GM18498 (cell line): ENCODE measurements around the gene NDUFS8.

Experiments used
- ATAC-seq: cut with Tn5 transposase; IDR thresholded peaks from one replicate; pipeline ENCODE4 v1.9.1; 2021; ENCODE audit warnings: mild to moderate bottlenecking, moderate library complexity; ENCODE audit not compliant: unreplicated experiment

NDUFS8 gene

DNA sequence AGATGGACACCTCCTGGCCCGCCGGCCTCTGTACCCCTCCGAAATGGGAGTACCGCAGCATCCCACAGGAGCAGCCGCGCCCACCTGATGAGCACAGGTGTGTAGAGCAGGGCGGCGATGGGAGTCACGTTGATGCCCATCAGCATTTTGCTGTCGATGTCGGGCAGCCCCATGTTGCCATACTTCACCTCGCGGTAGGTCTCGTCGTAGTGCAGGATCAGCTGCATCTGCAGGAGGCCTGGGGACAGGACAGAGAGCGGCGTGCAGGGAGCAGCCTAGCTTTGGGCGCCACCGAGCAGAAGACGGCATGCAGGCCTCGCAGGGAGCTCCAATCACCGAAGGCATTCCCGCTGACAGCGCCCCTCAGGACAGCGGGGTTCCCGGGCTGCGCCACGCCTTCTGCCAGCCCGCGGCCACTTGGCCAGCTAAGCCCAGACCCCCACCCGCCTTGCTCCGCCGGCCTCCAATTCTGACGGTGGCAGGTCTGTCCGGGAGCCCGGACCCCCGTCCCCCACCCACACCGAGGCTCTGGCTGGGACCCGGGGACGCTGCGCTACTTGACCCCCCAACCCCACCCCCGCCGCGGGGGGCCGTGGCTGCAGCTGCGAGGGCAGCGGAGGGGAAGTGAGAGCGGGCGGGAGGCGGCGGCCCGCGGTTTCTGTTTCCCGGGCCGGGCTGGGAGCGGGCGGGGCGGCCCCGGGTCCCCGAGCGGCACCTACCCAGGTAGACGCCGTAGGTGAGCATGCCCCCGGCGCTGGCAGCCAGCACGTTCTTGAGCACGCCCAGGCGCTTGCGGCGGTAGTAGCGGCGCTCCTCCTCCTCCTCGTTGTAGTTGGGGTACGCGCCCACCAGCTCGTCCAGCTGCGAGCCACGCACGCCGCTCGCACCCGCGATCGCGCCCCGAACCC, 27.3 kb upstream of the NDUFS8 start:
- peak; percentile 40 for ATAC-seq

DNA sequence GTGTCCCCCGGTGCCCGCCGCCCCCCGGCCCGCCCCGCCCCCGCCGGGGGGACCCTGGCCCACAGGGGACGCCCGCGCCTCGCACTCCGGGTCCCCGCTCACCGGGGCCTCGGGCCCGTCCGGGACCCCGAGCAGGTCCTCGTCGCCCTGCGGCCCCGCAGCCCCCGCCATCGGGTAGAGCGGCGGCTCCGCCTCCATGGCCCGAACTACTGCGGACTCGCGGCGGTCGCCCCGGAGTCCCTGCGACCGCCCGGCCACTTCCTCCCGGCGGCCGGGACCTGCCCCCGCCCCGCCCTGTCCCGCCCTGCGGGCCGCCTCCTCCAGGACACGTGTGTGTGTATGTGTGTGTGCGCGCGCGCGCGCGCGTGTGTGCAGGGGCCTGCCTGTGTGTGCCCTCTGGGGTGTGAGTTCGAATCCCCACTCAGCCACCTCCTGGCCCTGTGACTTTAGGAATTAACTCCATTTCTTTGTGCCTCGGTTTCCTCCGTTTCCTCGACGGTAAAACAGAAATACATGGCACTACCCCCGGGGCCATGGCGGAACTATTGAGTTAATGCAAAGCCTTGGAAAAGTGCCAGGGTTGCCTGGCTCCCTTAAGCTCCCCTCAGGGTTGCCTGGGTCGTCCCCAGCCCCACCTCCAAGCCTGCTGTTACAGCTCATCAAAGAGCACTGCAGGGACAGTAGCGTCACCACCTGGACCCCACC, 26.5 kb upstream of the NDUFS8 start, which contains the start of gene UNC93B1:
Gene UNC93B1 (minus strand): TSS at position 252 of the 705 bp plus-strand sequence. CDS start 54 bp downstream, at position 198.
- ATAC-seq = peak; percentile 75

DNA sequence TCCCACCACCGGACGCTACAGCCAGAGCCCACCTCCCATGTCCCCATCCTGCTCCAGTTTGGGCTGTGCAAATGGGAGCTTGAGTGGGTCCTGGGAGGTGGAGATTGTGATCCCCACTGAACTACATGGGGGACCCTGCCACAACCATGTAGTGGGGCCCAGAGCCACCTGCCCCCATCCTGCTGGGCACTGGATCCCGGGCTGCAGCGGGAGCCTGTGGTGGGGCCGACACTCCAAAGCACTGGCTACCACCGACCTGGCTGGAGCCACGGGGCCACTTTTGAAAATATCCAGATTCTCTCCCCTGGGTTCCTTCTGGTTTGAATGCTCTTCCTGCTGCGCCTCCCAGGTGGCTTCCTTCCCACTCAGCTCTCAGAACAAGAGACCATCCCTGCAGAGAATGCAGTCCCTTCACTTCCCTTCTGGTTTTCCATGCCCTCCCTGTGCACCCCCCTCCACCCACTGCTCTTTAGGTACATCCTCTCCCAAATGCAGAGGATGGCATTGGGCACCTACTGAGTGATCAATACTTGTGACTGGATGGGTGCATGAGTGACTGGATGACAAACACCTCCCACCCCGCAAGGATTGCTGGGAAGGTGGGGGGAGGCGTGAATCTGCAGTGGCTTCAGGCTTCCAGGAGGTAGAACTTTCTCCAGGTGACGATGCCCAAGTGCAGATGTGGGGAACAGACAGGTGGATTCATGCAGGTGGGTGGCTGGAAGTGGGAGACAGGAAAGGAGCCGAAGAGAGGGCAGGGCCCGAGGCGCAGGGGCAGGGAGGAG, 25.7 kb upstream of the NDUFS8 start:
- ATAC-seq = no peak

DNA sequence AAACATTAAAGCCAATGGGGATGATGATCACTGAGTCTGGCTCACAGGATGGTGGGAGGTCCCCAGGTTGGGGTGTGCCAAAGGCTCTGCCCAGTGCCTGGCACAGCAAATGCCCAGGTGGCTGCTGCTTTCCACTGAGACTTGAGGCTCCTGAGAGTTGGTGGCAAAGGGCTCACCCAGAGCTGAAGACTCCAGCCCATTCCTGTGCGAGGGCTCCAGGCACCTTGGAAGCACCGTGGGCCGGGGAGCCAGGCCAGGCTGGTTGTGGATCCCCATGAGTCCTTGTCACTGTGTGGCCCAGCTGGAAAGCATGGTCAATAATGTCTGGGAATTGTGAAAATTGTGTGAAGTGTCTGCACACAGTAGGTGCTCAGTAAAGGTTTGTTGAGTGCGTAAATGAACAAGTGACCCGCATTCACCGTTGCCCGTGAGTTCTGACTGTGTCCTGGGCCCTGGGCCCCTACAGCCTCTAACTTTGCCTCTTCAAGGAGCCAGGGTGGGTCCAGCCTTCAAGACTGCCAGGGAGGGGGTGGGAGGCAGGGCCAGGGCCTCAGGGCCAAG, 23.8 kb upstream of the NDUFS8 start:
- no peak for ATAC-seq

DNA sequence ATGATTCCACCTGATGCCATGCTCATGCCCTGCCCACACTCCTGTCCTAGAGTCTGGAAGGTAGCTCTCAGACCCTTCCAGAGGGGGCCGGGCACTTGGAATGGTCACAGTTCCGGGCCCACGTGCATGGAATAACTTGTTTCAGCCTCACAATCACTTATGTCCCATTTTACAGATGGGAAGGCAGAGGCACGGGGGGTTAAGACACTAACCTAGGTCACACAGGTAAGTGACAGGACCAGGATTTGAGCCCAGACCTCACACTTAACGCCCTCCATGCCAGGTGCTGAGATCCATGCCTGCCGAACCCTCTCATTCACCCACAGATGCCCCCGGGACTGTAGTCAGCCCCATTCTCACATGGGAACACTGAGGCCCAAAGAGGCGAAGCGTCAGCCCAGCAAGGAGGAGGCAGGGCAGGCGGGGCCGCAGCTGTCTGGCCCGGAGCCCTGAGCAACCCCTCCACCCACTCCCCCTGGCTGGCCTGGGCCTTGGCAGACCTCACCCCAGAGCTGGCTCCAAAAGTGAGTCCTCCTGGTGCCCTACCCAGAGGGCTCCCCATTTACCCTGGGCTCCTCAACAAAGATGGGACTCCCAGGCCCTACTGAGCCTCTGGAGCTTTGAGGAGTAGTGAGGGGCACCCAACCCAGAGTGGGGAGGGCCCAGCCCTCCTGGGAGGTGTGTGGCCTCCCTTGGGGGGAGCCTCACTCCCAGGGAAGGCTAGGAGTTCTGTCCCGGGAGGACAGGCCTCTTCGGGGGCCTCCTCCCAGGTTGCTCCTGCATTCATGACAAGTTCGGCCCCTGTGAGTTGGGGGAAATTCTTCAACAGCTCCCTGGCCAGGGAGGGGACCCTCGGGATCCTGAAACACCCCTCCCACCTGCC, 22.7 kb upstream of the NDUFS8 start:
- ATAC-seq = no peak

DNA sequence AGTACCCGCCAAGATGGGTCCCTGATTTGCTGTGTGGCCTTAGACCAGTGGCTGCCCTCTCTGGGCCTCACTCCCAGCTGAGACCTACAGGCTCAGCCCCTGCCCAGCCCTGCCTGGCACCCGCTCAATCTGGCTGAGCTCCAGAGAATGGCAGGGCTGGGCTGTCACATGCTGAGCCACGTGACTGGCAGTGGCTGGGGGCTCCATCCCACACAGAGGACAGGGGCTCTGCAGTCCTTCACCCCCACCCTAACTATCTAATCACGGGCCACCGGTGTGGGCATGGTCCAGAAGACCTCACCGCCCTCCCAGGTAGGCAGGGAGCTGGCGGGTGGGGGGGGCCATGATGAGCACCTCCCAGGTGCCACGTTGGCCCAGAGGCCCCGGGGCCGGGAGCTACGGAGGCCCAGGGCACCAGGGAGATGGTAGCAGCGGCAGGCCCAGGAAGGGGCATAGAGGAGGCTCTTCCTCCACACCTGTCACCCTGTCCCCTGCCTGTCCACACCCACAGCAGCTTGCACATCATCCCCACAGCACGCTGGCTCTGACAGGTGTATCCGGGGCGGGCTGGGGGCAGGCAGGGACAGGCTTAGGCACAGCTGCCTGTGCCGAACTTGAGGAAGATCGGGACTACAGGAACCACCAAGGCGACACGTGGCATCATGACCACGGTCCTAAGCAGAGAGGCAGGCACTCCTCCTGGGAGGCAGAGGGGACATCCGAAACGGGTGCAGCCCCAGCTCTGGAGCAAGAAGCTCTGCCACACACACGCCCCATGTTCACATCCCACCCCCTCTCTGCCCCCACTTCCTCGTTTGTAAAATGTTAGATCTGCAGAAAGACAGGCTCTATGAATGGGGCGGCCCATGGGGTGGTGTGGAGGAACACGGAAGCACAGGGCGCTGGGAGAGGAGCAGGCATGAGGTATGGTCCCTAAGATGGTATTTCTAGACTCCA, 21.8 kb upstream of the NDUFS8 start:
- ATAC-seq = no peak

DNA sequence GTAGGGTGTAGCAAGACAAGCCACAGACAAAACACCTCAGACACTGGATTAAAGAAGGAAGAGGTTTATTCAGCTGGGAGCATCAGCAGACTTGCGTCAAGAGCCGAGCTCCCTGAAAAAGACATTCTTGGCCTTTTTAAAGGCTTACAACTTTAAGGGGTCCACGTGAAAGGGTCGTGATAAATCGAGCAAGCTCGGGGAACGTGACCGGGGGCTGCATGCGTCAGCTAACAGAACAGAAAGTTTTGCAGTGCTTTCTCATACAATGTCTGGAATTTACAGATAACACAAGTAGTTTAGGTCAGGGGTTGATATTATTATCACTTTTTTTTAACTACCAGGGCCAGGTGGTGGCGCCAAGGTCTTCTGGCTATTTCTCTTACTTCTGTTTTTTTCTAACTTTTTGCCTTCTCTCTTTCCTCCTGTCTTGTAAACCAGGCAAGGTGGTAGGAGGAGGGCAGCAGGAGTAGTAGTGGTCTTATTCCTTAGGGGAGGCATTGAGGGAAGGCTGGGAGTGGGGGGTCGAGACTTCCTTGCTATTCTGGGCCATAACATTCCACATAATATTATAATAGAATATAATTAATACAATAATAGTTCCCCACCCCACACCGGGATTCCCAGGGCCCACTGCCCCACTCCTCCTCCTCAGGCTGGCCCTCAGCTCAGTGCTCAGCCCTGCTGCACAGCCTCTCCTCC, 20.9 kb upstream of the NDUFS8 start:
- ATAC-seq = no peak

DNA sequence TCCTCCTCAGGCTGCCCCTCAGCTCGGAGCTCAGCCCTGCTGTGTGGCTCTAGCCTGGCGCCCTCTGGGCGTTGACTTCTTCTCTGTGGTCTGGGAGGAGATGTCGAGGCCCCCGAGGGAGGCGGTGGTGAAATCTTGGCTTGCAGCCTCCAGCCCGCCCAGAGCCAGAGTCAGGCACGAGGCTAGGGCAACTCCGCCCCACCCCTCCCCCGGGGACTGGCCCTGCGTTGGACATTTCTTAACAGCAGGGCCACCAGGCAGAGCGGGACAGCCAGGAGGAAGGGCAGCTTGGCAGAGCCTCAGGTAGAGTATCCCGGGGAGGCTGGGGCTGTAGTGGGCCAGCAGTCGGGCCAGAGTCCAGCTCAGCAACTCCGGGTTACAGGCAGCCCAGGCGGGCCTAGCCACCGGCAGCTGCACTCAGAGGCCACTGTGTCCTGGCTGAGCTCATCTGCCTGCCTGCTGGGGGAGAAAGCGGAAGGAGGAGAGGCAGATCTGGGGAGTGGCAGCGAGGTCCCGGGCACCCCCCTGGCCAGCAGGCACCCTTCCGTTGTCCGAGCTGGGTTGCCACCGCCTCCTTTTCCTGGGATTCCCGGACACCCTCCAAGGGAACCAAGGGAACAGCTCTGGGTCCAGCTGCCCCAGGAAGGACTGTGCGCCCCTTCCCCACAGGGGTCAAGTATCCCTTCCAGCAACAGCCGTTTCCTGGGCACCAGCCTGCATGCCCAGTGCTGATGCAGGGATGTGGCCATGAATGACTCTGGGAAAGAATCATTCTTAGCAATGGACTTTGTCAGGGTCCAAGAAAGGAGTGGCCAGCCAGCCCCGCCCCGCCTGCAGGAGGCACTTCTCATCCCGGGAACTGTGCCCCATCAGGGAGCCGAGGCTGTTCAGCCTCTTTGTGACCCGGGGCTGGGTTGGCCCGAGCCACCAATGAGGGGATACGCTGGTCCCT, 20.1 kb upstream of the NDUFS8 start, which contains the start of gene ALDH3B1:
Gene ALDH3B1 (plus strand): TSS at position 238 of the 952 bp plus-strand sequence. CDS start 4,971 bp downstream, outside the sequence.
- no peak for ATAC-seq

DNA sequence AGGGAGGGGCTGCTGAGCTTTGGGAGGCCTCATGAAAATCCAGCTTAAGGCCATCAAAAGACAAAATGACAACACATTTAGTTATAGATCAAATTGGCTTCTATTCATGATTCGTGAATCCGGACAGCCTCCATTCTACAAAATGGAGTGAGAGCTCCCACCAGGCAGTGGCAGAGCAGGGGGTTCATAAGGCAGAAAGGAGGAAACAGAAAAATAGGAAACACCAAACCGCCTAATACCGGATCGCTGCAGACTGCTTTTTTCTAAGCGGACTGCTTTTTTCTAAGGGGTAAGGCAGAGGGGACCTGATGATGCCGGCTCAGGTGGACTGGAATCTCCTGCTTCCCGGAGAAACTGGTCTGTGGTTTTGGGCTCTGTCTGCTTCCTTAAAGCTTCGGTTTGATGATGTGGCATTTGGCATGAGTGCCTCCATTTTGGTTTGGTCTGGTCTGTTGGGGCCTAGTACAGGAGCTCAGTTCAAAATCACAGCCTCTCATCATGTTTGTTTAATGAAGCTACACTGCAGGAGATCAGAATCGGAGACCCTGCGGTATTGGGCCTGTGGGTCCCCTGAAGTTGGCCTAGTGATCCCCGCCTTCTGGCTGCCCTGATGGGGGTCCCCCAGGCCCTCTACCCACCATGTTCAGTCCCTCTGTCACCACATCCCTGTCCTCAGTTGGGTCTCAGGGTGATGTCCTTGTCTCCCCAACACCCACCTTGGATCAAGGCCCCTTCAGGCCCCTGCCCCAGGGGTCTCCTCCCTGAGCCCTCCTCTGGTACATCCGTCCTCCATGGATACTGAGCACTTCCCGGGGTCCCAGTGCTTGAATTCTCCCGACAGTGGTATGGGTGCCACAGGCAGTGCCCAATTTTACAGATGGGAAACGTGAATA, 19.2 kb upstream of the NDUFS8 start:
- no peak for ATAC-seq

DNA sequence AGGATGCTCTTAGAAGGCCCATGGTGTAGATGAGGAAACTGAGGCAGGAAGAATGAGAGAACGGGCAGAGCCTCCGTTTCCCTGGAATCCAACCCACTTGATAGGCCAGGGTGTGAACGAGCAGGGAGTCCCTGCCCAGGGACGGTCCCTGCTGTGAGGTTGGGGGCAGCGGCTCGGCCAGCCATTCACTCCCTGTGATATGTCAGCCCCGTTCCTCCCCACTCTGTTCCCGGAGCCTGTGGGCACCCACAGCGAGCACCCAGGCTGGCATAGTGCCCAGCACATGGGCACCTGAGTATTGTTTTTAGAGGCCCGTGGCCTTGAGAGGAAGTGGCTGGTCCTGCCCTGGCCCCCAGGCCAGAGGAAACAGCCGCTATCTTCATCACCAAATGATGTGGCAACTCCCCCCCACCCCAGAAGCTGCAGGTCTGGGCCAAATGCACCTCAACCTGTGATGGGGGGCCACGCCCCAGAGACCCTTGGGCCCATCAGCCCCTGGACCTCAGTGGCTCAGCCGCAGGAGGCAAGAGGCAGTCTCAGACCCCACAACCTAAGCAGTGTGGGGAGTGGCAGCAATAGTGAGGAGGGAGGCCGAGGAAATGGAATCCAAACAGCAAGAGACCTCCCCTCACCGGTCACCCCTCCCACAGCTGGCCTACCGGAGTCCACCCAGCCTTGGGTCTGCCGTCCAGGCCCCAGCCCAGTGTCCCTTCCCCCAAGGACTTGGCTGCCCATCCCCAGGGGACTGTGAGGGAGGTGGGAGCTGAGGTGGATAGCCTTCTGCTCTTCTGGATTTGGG, 18.2 kb upstream of the NDUFS8 start:
- no peak for ATAC-seq

DNA sequence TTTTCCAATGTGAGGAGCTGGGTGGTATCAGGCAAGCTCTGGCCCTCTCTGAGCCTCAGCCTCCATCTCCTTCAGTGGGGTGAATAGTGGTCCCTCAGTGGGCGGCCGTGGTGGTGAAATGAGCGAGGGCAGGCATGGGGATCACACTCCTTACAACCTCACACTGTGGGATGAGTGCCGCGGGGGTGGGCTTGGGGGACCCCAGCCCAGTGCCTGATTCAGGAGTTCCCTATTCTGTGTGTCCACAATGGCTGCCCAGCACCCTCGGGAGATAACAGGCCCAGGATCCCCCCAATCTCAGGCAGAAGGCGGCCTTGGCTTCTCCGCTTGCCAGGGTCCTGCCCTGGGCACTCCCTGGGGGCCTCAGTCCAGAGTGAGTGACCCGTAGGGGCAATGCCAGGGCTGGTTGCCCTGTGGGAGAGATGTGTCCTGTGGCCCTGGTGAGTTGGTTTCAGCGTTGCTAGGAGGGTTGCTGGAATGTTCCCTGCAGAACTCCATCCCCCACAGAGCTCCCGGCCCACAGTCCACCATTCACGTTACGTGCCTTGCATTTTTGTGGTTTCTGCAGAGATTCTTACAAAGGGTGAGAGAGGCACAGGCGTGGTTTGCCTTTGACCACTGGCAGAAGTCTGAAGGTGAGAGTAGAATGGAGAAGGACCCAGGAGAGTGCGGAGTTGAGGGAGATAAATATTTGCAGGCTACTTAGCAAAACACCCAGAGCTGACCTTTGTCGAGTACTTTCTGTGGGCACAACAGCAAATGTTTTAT, 17.5 kb upstream of the NDUFS8 start:
- ATAC-seq = no peak

DNA sequence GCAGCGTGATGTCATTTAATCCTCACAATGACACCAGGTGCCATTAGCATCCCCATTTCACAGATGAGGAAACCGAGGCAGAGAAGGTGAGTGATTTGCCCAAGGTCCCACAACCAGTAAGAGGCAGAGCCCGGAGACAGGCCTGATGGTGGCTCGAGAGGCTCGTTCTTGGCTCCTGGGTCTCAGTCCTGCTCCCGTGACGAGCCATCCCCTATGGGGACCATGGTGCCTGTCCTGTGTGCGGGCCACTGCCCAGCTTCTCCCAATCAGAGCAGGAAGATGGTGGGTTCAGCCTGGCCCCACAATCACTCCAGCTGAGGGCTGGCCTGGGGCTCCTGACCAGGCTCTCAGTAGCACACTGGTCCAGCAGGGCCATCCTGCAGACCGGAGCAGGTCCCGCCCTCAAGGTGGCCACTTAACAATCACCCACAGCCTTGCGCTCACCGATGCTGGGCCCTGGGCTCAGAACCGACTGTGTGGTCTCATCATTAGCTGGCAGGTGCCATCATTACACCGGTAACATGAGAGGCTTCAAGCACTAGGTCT, 16.8 kb upstream of the NDUFS8 start:
- no peak for ATAC-seq

DNA sequence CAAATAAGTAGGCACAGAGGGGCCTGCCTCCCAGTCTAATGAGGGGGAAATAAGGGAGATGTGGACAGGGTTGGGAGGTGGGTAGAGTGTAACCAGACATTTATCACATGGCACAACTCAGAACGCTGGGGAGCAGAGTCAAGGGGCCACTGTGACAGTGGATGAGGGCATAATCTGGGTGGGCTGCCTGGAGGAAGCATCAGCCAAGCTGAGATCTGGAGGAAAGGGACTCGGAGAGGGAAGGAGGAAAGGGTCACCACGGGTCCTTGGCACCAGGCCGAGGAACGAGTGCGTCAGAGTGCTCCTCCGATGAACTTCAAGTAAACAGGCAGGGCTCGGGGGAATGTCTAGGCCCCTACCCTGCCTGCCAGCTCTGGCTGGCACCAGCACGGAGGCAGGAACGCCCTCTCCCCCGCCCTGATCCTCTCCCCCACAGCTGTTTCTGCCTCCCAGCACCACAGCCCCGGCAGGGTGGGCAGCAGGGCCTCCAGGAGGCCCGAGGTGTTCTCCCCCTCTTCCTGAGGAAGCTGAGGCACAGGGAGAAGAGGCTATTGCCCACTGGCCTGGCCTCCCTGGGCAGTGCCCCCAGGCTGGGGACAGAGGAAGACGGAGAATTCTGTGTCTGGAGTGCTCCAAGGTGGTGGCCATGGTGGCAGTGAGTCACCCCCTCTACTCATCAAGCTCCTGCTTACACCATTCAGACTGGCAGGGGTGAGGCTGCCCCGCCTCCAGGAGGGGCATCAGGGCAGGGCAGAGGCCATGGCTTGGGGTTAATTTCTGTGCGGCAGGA, 16.1 kb upstream of the NDUFS8 start:
- no peak for ATAC-seq
